ENCODE data around the gene CTAG1A.
"Not testable (repeated sequence)": the region's sequence is repeated elsewhere in the genome, so short reads cannot be mapped to it uniquely, and the experiment has no call there.

CTAG1A gene

GRCh38 chrX:154630949-154631348 is 46.0 kb downstream of the CTAG1A start:
- not testable (repeated sequence) for DNase-seq (ENCODE audit: insufficient read length, low spot score); FAIRE-seq

DNA sequence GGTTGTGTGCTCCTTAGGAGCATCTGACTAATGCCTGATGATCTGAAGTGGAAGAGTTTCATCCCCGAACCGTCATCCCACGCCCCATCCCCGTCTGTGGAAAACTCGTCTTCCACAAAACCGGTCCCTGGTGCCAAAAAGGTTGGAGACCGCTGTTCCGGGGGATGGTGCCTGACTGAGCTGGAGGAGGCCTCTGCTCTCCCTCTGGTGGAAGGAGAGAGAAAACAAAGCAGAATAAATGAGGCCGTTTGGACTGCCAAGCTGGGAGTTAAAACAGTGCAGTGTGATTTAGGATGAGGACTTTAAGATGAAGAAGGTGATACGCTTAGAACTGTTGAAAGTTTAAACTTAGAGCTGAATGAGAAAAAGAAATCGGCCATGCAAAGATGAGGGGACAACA is 48.7 kb downstream of the CTAG1A start:
- not testable (repeated sequence) for FAIRE-seq; DNase-seq (ENCODE audit: insufficient read length, low spot score)
